ENCODE data around the gene FBXO3. TPM values are rescaled to one million over a fixed set of nuclear protein-coding genes. Genes with fewer than 3 reads are reported as not detected.

The FBXO3 gene
- total and polyA plus RNA-seq, 2 of the 13 experiments (the other 11 are each of a cell fraction or from before 2014, with no cell fraction given), result 20.4 to 27.6 TPM

- TF ChIP-seq MZF1 (CRISPR knock-in tag; IDR thresholded peaks at IDR 0.05; ENCODE audit: borderline replicate concordance) (no peak), XBP1 (CRISPR knock-in tag; IDR thresholded peaks at IDR 0.05) (no peak), MEF2D (CRISPR knock-in tag; IDR thresholded peaks at IDR 0.05) (peak; percentile 37; the same call in 1 of the 2 replicates), PCBP1 (IDR thresholded peaks at IDR 0.05; ENCODE audit: borderline replicate concordance, low read depth, low read length) (no peak), ZNF883 (CRISPR knock-in tag; IDR thresholded peaks at IDR 0.05; ENCODE audit: not compliant biosample characterization) (no peak), ZSCAN31 (CRISPR knock-in tag; IDR thresholded peaks at IDR 0.05; ENCODE audit: low read depth) (peak; percentile 66; the same call in 1 of the 2 replicates), FOXA3 (CRISPR knock-in tag; IDR thresholded peaks at IDR 0.05) (peak; percentile 48), ZNF263 (CRISPR knock-in tag; IDR thresholded peaks at IDR 0.05) (peak; percentile 64), NFKBIZ (CRISPR knock-in tag; IDR thresholded peaks at IDR 0.05) (peak; percentile 39; the same call in 1 of the 2 replicates), SP5 (CRISPR knock-in tag; IDR thresholded peaks at IDR 0.05; ENCODE audit: borderline replicate concordance, low read depth) (peak; percentile 83), SRSF1 (optimal IDR thresholded peaks at IDR 0.05; ENCODE audit: low read depth, low read length) (peak; percentile 75), NFATC3 (CRISPR knock-in tag; IDR thresholded peaks at IDR 0.05) (no peak), HDAC6 (IDR thresholded peaks at IDR 0.05; ENCODE audit: low read depth, low read length) (no peak), ZNF615 (CRISPR knock-in tag; IDR thresholded peaks at IDR 0.05; ENCODE audit: borderline replicate concordance) (peak; percentile 74; the same call in 1 of the 2 replicates), NFAT5 (CRISPR knock-in tag; IDR thresholded peaks at IDR 0.05) (0 out of 2 replicates have a peak, but pooled peaks have one; percentile 19), SRSF4 (IDR thresholded peaks at IDR 0.05; ENCODE audit: low read depth, low read length, poor library complexity, severe bottlenecking) (no peak)
- TF ChIP-seq, protein P1, sequence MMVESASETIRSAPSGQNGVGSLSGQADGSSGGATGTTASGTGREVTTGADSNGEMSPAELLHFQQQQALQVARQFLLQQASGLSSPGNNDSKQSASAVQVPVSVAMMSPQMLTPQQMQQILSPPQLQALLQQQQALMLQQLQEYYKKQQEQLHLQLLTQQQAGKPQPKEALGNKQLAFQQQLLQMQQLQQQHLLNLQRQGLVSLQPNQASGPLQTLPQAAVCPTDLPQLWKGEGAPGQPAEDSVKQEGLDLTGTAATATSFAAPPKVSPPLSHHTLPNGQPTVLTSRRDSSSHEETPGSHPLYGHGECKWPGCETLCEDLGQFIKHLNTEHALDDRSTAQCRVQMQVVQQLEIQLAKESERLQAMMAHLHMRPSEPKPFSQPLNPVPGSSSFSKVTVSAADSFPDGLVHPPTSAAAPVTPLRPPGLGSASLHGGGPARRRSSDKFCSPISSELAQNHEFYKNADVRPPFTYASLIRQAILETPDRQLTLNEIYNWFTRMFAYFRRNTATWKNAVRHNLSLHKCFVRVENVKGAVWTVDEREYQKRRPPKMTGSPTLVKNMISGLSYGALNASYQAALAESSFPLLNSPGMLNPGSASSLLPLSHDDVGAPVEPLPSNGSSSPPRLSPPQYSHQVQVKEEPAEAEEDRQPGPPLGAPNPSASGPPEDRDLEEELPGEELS (CRISPR knock-in tag; IDR thresholded peaks at IDR 0.05), result peak; percentile 49; the same call in 1 of the 2 replicates
- TF ChIP-seq, protein P2, sequence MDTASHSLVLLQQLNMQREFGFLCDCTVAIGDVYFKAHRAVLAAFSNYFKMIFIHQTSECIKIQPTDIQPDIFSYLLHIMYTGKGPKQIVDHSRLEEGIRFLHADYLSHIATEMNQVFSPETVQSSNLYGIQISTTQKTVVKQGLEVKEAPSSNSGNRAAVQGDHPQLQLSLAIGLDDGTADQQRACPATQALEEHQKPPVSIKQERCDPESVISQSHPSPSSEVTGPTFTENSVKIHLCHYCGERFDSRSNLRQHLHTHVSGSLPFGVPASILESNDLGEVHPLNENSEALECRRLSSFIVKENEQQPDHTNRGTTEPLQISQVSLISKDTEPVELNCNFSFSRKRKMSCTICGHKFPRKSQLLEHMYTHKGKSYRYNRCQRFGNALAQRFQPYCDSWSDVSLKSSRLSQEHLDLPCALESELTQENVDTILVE (CRISPR knock-in tag; IDR thresholded peaks at IDR 0.05), result 0 out of 2 replicates have a peak, but pooled peaks have one; percentile 31
- TF ChIP-seq, protein P3, sequence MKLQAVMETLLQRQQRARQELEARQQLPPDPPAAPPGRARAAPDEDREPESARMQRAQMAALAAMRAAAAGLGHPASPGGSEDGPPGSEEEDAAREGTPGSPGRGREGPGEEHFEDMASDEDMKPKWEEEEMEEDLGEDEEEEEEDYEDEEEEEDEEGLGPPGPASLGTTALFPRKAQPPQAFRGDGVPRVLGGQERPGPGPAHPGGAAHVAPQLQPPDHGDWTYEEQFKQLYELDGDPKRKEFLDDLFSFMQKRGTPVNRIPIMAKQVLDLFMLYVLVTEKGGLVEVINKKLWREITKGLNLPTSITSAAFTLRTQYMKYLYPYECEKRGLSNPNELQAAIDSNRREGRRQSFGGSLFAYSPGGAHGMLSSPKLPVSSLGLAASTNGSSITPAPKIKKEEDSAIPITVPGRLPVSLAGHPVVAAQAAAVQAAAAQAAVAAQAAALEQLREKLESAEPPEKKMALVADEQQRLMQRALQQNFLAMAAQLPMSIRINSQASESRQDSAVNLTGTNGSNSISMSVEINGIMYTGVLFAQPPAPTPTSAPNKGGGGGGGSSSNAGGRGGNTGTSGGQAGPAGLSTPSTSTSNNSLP (IDR thresholded peaks at IDR 0.05; ENCODE audit: low read depth, low read length), result no peak
Observed at GRCh38 chr11:33699515-33700062, 74.7 kb downstream of the FBXO3 start (continued).

Data from HepG2 (cell line).